HCT116 (cell line): ENCODE measurements around the gene POMT2. TPM values are rescaled to one million over a fixed set of nuclear protein-coding genes. Genes with fewer than 3 reads are reported as not detected.

Source experiments
- ATAC-seq: fragments of 200-7000 bp; cut with Tn5 transposase; 2 replicates; pipeline ENCODE4 v1.9.1; 2020; ENCODE audit warnings: mild to moderate bottlenecking, moderate library complexity
- BruUV-seq: library from RNA; stranded (reverse); fragments of 400-500 nt; replicated peaks from 2 replicates; lab custom pipeline; 2021; lab: Mats Ljungman, UMichigan
- CTCF ChIA-PET: fragments of 300-600 bp; sonication (Branson Sonifier 250); formaldehyde crosslinking; loops from one replicate; lab custom pipeline; 2021; ENCODE audit warnings: antibody characterized with exemption; lab: Charles Lee
- POLR2A ChIA-PET: fragments of 300-600, 350-600 bp; sonication (Branson Sonifier 250); formaldehyde crosslinking; loops from one replicate; lab custom pipeline; 2021; ENCODE audit warnings: antibody characterized with exemption; lab: Charles Lee
- RAD21 ChIA-PET, 2 experiments: fragments of 300-600 bp; sonication (Branson Sonifier 250); formaldehyde crosslinking; loops; one replicate each; lab custom pipeline; 2023; ENCODE audit warnings: low total read pairs in 2 of 2; ENCODE audit not compliant: uncharacterized antibody in 2 of 2, unreplicated experiment in 2 of 2, low non-redundant PET in 1 of 2; lab: Charles Lee
- DNase-seq: peaks from one replicate; pipeline ENCODE4 v3.0.0-alpha.2; 2010; ENCODE audit warnings: low read depth, low spot score
- H2AFZ ChIP-seq: fragments of 200-600 bp; shearing (Covaris generic), sonication (generic); 2 replicates; pipeline ENCODE4 v1.6.1; 2017; ENCODE audit warnings: low read depth, mixed run types, mixed read lengths, antibody characterized with exemption, low read length; ENCODE audit not compliant: poor library complexity, severe bottlenecking
- H3K27ac ChIP-seq: 2 replicates; pipeline ENCODE4 v1.5.1; 2012; ENCODE audit warnings: low read depth, low read length
- H3K27me3 ChIP-seq: fragments of 200-600 bp; sonication (generic); 2 replicates; pipeline ENCODE4 v1.6.1; 2016; ENCODE audit warnings: mixed run types, low read length, mixed read lengths; ENCODE audit not compliant: insufficient read depth
- H3K36me3 ChIP-seq, 2 experiments: fragments of 200-500 bp in 1 of 2; fragments of 200-600 bp in 1 of 2; sonication (Bioruptor generic) in 1 of 2; sonication (generic) in 1 of 2; 2 replicates each; pipeline versions ENCODE4 v1.5.1 to v1.6.1; 2014 to 2016; ENCODE audit warnings: low read length in 2 of 2, inconsistent platforms in 1 of 2, mixed read lengths in 1 of 2, mixed run types in 1 of 2; ENCODE audit not compliant: insufficient read depth in 2 of 2, control insufficient read depth in 1 of 2
- H3K4me1 ChIP-seq, 2 experiments: fragments of 200-600 bp in 1 of 2; sonication (generic) in 1 of 2; 2 replicates each; pipeline versions ENCODE4 v1.5.1 to v1.6.1; 2012 to 2017; ENCODE audit warnings: low read length in 2 of 2, inconsistent platforms in 1 of 2, mild to moderate bottlenecking in 1 of 2, mixed read lengths in 1 of 2, mixed run types in 1 of 2, moderate library complexity in 1 of 2; ENCODE audit not compliant: insufficient read depth in 2 of 2, control insufficient read depth in 1 of 2
- H3K4me2 ChIP-seq: fragments of 200-600 bp; sonication (generic); 2 replicates; pipeline ENCODE4 v1.6.1; 2017; ENCODE audit warnings: mixed run types, low read length, mixed read lengths
- H3K4me3 ChIP-seq, 2 experiments: fragments of 200-600 bp in 1 of 2; sonication (generic) in 1 of 2; replicated peaks in 1 of 2; 2 replicates each; pipeline ENCODE4 v1.5.1; 2011 to 2016; ENCODE audit warnings: low read length in 2 of 2, control low read depth in 1 of 2, low read depth in 1 of 2, mild to moderate bottlenecking in 1 of 2, mixed read lengths in 1 of 2, mixed run types in 1 of 2
- H3K79me2 ChIP-seq: fragments of 200-600 bp; sonication (generic); 2 replicates; pipeline ENCODE4 v1.6.1; 2017; ENCODE audit warnings: mild to moderate bottlenecking, mixed run types, low read length, moderate library complexity, mixed read lengths; ENCODE audit not compliant: insufficient read depth
- H3K9ac ChIP-seq: fragments of 200-600 bp; sonication (generic); 2 replicates; pipeline ENCODE4 v1.6.1; 2016; ENCODE audit warnings: low read length, mixed read lengths
- H3K9me2 ChIP-seq: fragments of 200-600 bp; sonication (generic), shearing (Covaris generic); 2 replicates; pipeline ENCODE4 v1.6.1; 2017; ENCODE audit warnings: mixed run types, mild to moderate bottlenecking, moderate library complexity; ENCODE audit not compliant: insufficient read depth
- H3K9me3 ChIP-seq, 2 experiments: fragments of 200-500 bp in 1 of 2; fragments of 200-600 bp in 1 of 2; sonication (Bioruptor generic) in 1 of 2; sonication (generic) in 1 of 2; 2 replicates each; pipeline ENCODE4 v1.6.1; 2014 to 2017; ENCODE audit warnings: low read length in 2 of 2, mixed read lengths in 2 of 2, inconsistent platforms in 1 of 2, low read depth in 1 of 2, mild to moderate bottlenecking in 1 of 2, mixed run types in 1 of 2, moderate library complexity in 1 of 2; ENCODE audit not compliant: control insufficient read depth in 1 of 2, insufficient read depth in 1 of 2
- H4K20me1 ChIP-seq: fragments of 200-600 bp; sonication (generic), shearing (Covaris generic); 2 replicates; pipeline ENCODE4 v1.6.1; 2017; ENCODE audit warnings: mixed run types, mild to moderate bottlenecking, moderate library complexity; ENCODE audit not compliant: insufficient read depth
- ATF3 ChIP-seq: IDR thresholded peaks from 2 replicates; pipeline ENCODE4 v1.6.1; 2012
- CBX3 ChIP-seq: IDR thresholded peaks from 2 replicates; pipeline ENCODE4 v1.6.1; 2012; ENCODE audit warnings: low read depth
- EGR1 ChIP-seq: IDR thresholded peaks from 2 replicates; pipeline ENCODE4 v1.6.1; 2012; ENCODE audit warnings: low read depth
- ELF1 ChIP-seq: IDR thresholded peaks from 2 replicates; pipeline ENCODE4 v1.6.1; 2012; ENCODE audit warnings: low read depth, borderline replicate concordance
- EZH2 ChIP-seq: fragments of 200-600 bp; sonication (generic); IDR thresholded peaks from 2 replicates; pipeline ENCODE4 v1.6.1; 2017; ENCODE audit warnings: antibody characterized with exemption, mixed run types
- EZH2phosphoT487 ChIP-seq: fragments of 200-600 bp; IDR thresholded peaks from 2 replicates; pipeline ENCODE4 v1.6.1; 2018; ENCODE audit warnings: antibody characterized with exemption, borderline replicate concordance
- FOSL1 ChIP-seq: IDR thresholded peaks from 2 replicates; pipeline ENCODE4 v1.6.1; 2012; ENCODE audit warnings: low read depth
- JUND ChIP-seq: IDR thresholded peaks from 2 replicates; pipeline ENCODE4 v1.6.1; 2012
- POLR2A ChIP-seq: IDR thresholded peaks from 2 replicates; pipeline ENCODE4 v1.7.0; 2011; ENCODE audit warnings: borderline replicate concordance; ENCODE audit not compliant: insufficient read depth, insufficient read length; ENCODE audit errors: extremely low read depth
- POLR2AphosphoS5 ChIP-seq: IDR thresholded peaks from 2 replicates; pipeline ENCODE4 v1.6.1; 2011; ENCODE audit warnings: mild to moderate bottlenecking, low read depth, low read length, moderate library complexity
- RAD21 ChIP-seq: IDR thresholded peaks from 2 replicates; pipeline ENCODE4 v1.6.1; 2012; ENCODE audit warnings: low read depth, mild to moderate bottlenecking
- REST ChIP-seq: IDR thresholded peaks from 2 replicates; pipeline ENCODE4 v1.6.1; 2012; ENCODE audit warnings: low read depth
- SIN3A ChIP-seq: IDR thresholded peaks from 2 replicates; pipeline ENCODE4 v1.6.1; 2012; ENCODE audit warnings: low read depth
- SP1 ChIP-seq: IDR thresholded peaks from 2 replicates; pipeline ENCODE4 v1.6.1; 2012; ENCODE audit warnings: low read depth
- SRF ChIP-seq: IDR thresholded peaks from 2 replicates; pipeline ENCODE4 v1.6.1; 2012; ENCODE audit warnings: low read depth
- TCF7L2 ChIP-seq: IDR thresholded peaks from 2 replicates; pipeline ENCODE4 v1.7.0; 2011; ENCODE audit warnings: borderline replicate concordance, inconsistent platforms; ENCODE audit not compliant: insufficient read depth, insufficient read length; ENCODE audit errors: extremely low read depth
- ZBTB33 ChIP-seq: IDR thresholded peaks from 2 replicates; pipeline ENCODE4 v1.6.1; 2011; ENCODE audit warnings: mild to moderate bottlenecking, low read length, moderate library complexity; ENCODE audit not compliant: insufficient replicate concordance; ENCODE audit errors: extremely low read depth
- ZFX ChIP-seq: fragments of 450-650 bp; IDR thresholded peaks from 2 replicates; pipeline ENCODE4 v1.6.1; 2017
- ZNF274 ChIP-seq: fragments of 200-500 bp; sonication (Bioruptor generic); IDR thresholded peaks from 2 replicates; pipeline ENCODE4 v1.6.1; 2014; ENCODE audit warnings: mild to moderate bottlenecking, low read depth, low read length, inconsistent platforms
- intact Hi-C: fragments of 100-400 bp; cut with micrococcal nuclease; formaldehyde crosslinking; loops from 2 replicates; pipeline ENCODE4 v1.10.0; 2022
- total RNA-seq: library from RNA; stranded (reverse); gene quantifications from one replicate; pipeline ENCODE4 v1.2.1, GENCODE V29; 2021; ENCODE audit not compliant: unreplicated experiment

POMT2 gene
- total RNA-seq, 1 experiment from 2014 or later: 30.2 TPM

- RAD21 ChIA-PET: no interaction called here
- no peak overlapping the region for H2AFZ ChIP-seq
- POLR2A ChIA-PET: no interaction called here
- H3K4me3 ChIP-seq: no peak overlapping the region
- intact Hi-C loops: loop anchor here (5.0 kb wide), 1 partner anchor 434 kb away; no protein-coding TSS in a partner anchor
- no peak for TF ChIP-seq ZNF274
- TF ChIP-seq POLR2A: no peak
- TF ChIP-seq SRF: no peak
- TF ChIP-seq RAD21: no peak
- no peak for TF ChIP-seq REST
- TF ChIP-seq ZFX: no peak
- no peak for TF ChIP-seq ELF1
- no peak for TF ChIP-seq JUND
- no peak for TF ChIP-seq SP1
- TF ChIP-seq ZBTB33: no peak
- no peak for TF ChIP-seq EGR1
- no peak for TF ChIP-seq TCF7L2
- no peak for TF ChIP-seq EZH2
- TF ChIP-seq POLR2AphosphoS5: no peak
- TF ChIP-seq SIN3A: no peak
- TF ChIP-seq EZH2phosphoT487: no peak
- TF ChIP-seq CBX3: no peak
- TF ChIP-seq ATF3: no peak
- no peak for TF ChIP-seq FOSL1
- TF ChIP-seq, all 23 proteins: peak for 0
- Histone ChIP-seq H3K9me2 (no peaks in the 10 kb centered on the region), H4K20me1 (no peaks in the 10 kb centered on the region), H3K27me3 (no peaks in the 10 kb centered on the region), H3K79me2 (no peaks in the 10 kb centered on the region), H3K27ac (no peak overlapping the region), H3K36me3 (no peaks in the 10 kb centered on the region; a peak in 1 of 4 replicates), H3K4me2 (no peak overlapping the region), H3K9me3 (no peaks in the 10 kb centered on the region), H3K9ac (no peak overlapping the region), H3K4me1 (peaks cover 19 to 22% of the 10 kb centered on the region in 2 experiments)
- ATAC-seq: no peak
- BruUV-seq: no TSS peak
- CTCF ChIA-PET: interaction anchor here (0.8 to 1.8 kb wide), 2 partner anchors 9 kb away, joined by 4 to 18 read pairs; no protein-coding TSS in a partner anchor
- no peak for DNase-seq
Measured at GRCh38 chr14:77306416-77306815, 14.3 kb downstream of the POMT2 start.
